ENCODE measurements around the gene ACTG1. TPM values are rescaled to one million over a fixed set of nuclear protein-coding genes. Genes with fewer than 3 reads are reported as not detected.

ACTG1 gene
- total RNA-seq, 2 experiments from 2014 or later = 1,296 to 1,318 TPM

DNA sequence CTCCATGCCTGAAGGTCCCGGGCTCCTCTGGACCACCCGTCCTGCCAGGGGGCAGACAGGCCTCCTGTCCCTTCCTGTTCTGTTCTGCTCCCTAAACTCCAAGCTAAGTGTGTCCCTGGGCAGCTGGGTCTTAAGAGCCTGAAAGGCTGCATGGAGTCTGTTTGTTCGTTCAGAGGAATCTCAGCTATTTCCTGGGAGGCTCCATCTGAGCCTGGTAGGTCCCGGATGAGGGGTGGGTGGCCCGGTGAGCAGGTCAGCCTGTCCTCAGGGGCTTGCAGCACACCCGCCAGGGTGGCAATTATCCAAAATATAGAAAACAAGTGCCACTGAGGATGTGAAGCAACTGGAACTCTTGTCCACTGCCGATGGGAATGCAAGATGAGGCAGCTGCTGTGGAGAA, 12.6 kb downstream of the ACTG1 start:
- no peaks in the 10 kb centered on the region for H3K36me3 Mint-ChIP-seq (ENCODE audit: low read depth)
- Histone ChIP-seq H3K9me3 (ENCODE audit: control insufficient read depth in 1 of 2, insufficient read depth in 1 of 2, low read length in 2 of 2) (no peaks in the 10 kb centered on the region), H3K4me3 (ENCODE audit: low read length) (no peak overlapping the region), H3K4me1 (ENCODE audit: insufficient read depth, low read length) (peaks cover under 1% of the 10 kb centered on the region), H3K27me3 (ENCODE audit: control insufficient read depth in 1 of 2, insufficient read depth in 2 of 2, low read length in 2 of 2) (no peaks in the 10 kb centered on the region), H3K27ac (ENCODE audit: low read depth in 1 of 2, low read length in 2 of 2) (no peak overlapping the region), H3K36me3 (ENCODE audit: insufficient read depth, low read length) (no peaks in the 10 kb centered on the region)
- ChIA-PET POLR2A (interaction anchor here (0.6 to 2.4 kb wide), 3 partner anchors 8 to 159 kb away, joined by 4 to 8 read pairs (median 4); partner anchors contain the start of gene ACTG1), CTCF (no interaction called here)
- H3K4me1 Mint-ChIP-seq (ENCODE audit: low read depth) = no peaks in the 10 kb centered on the region
- DNase-seq (no peak), ATAC-seq (ENCODE audit: poor library complexity) (no peak)
- TF ChIP-seq, protein P1, sequence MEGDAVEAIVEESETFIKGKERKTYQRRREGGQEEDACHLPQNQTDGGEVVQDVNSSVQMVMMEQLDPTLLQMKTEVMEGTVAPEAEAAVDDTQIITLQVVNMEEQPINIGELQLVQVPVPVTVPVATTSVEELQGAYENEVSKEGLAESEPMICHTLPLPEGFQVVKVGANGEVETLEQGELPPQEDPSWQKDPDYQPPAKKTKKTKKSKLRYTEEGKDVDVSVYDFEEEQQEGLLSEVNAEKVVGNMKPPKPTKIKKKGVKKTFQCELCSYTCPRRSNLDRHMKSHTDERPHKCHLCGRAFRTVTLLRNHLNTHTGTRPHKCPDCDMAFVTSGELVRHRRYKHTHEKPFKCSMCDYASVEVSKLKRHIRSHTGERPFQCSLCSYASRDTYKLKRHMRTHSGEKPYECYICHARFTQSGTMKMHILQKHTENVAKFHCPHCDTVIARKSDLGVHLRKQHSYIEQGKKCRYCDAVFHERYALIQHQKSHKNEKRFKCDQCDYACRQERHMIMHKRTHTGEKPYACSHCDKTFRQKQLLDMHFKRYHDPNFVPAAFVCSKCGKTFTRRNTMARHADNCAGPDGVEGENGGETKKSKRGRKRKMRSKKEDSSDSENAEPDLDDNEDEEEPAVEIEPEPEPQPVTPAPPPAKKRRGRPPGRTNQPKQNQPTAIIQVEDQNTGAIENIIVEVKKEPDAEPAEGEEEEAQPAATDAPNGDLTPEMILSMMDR (IDR thresholded peaks at IDR 0.05) = no peak
- no peak overlapping the region for H3K27ac Mint-ChIP-seq
- H3K4me3 Mint-ChIP-seq = no peak overlapping the region
- H3K27me3 Mint-ChIP-seq = peaks cover 2% of the 10 kb centered on the region
- intact Hi-C loops (cut with DNase I, micrococcal nuclease) = no loop called here
- H3K9me3 Mint-ChIP-seq = no peaks in the 10 kb centered on the region

DNA sequence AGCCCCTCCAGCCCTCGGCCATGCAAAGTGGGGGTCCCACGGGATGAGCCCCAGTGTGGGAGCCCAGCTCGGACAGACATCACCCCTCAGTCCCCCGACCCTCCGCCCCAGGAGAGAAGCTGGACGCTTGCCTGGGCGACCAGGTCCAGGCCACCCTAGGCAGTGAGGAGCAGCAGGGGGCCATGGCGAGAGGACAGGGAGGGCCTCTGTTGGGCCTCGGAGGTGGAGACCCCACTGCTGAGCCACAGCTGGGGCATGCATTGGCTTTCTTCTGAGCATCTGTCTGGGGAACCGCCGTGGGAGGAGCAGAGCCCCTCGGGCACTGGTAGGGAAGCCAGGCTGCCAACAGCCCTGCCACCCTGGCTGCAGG, 13.0 kb downstream of the ACTG1 start:
- Mint-ChIP-seq H3K4me3 (no peak overlapping the region), H3K27ac (no peak overlapping the region), H3K4me1 (ENCODE audit: low read depth) (no peaks in the 10 kb centered on the region), H3K27me3 (peaks cover 7% of the 10 kb centered on the region), H3K36me3 (ENCODE audit: low read depth) (no peaks in the 10 kb centered on the region), H3K9me3 (no peaks in the 10 kb centered on the region)
- TF ChIP-seq, protein P1 (IDR thresholded peaks at IDR 0.05) = no peak
- DNase-seq = no peak
- H3K27ac ChIP-seq (ENCODE audit: low read depth in 1 of 2, low read length in 2 of 2) = no peak overlapping the region
- intact Hi-C loops (cut with DNase I, micrococcal nuclease) = no loop called here
- no peak for ATAC-seq (ENCODE audit: poor library complexity)
- no peaks in the 10 kb centered on the region for H3K27me3 ChIP-seq (ENCODE audit: control insufficient read depth in 1 of 2, insufficient read depth in 2 of 2, low read length in 2 of 2)
- POLR2A ChIA-PET = interaction anchor here (0.6 to 2.4 kb wide), 4 partner anchors 8 to 159 kb away, joined by 4 to 8 read pairs (median 6); partner anchors contain the start of gene ACTG1
- no peaks in the 10 kb centered on the region for H3K36me3 ChIP-seq (ENCODE audit: insufficient read depth, low read length)
- no peaks in the 10 kb centered on the region for H3K9me3 ChIP-seq (ENCODE audit: control insufficient read depth in 1 of 2, insufficient read depth in 1 of 2, low read length in 2 of 2)
- no peak overlapping the region for H3K4me3 ChIP-seq (ENCODE audit: low read length)
- CTCF ChIA-PET = no interaction called here
- peaks cover 5% of the 10 kb centered on the region for H3K4me1 ChIP-seq (ENCODE audit: insufficient read depth, low read length)

- no peaks in the 10 kb centered on the region for H3K36me3 ChIP-seq (ENCODE audit: insufficient read depth, low read length)
- no peaks in the 10 kb centered on the region for H3K9me3 Mint-ChIP-seq
- intact Hi-C loops (cut with DNase I, micrococcal nuclease) = no loop called here
- no peaks in the 10 kb centered on the region for H3K4me1 Mint-ChIP-seq (ENCODE audit: low read depth)
- no peak overlapping the region for H3K4me3 ChIP-seq (ENCODE audit: low read length)
- H3K27me3 Mint-ChIP-seq = peaks cover 8% of the 10 kb centered on the region
- no peaks in the 10 kb centered on the region for H3K27me3 ChIP-seq (ENCODE audit: control insufficient read depth in 1 of 2, insufficient read depth in 2 of 2, low read length in 2 of 2)
- ATAC-seq (ENCODE audit: poor library complexity) (no peak), DNase-seq (peak in 1 of 14 experiments; percentile 26)
- no peak overlapping the region for H3K27ac Mint-ChIP-seq
- no peaks in the 10 kb centered on the region for H3K36me3 Mint-ChIP-seq (ENCODE audit: low read depth)
- no peak overlapping the region for H3K4me3 Mint-ChIP-seq
- peaks cover 5% of the 10 kb centered on the region for H3K4me1 ChIP-seq (ENCODE audit: insufficient read depth, low read length)
- ChIA-PET POLR2A (interaction anchor here (2.1 to 2.4 kb wide), 2 partner anchors 9 to 11 kb away, joined by 7 to 8 read pairs; no protein-coding TSS in a partner anchor), CTCF (interaction anchor here (0.7 kb wide), 1 partner anchor 122 kb away, joined by 4 read pairs; no protein-coding TSS in a partner anchor)
- H3K27ac ChIP-seq (ENCODE audit: low read depth in 1 of 2, low read length in 2 of 2) = no peak overlapping the region
- no peaks in the 10 kb centered on the region for H3K9me3 ChIP-seq (ENCODE audit: control insufficient read depth in 1 of 2, insufficient read depth in 1 of 2, low read length in 2 of 2)
- TF ChIP-seq, protein P1 (IDR thresholded peaks at IDR 0.05) = no peak
These were observed 13.5 kb downstream of the ACTG1 start for GRCh38 chr17:81498953-81499600.

All from CD4-positive, alpha-beta T cell (primary cell).